H1 (cell line): ENCODE measurements around the gene CACFD1. TPM values are rescaled to one million over a fixed set of nuclear protein-coding genes. Genes with fewer than 3 reads are reported as not detected.

Experiments
- BRCA1 ChIP-seq: IDR thresholded peaks from 2 replicates; pipeline ENCODE4 v1.6.1; 2012; ENCODE audit warnings: low read depth, low read length, improper control_type of control experiment
- KDM4A ChIP-seq: IDR thresholded peaks from one replicate; pipeline ENCODE4 v1.7.1; 2012; ENCODE audit warnings: low read depth, mild to moderate bottlenecking, moderate library complexity, low read length, inconsistent platforms; ENCODE audit not compliant: severe bottlenecking
- NANOG ChIP-seq: IDR thresholded peaks from 2 replicates; pipeline ENCODE4 v1.6.1; 2011; ENCODE audit warnings: low read length, low read depth, mild to moderate bottlenecking, inconsistent platforms; ENCODE audit not compliant: insufficient read depth, poor library complexity, severe bottlenecking
- RBBP5 ChIP-seq: IDR thresholded peaks from 2 replicates; pipeline ENCODE4 v1.7.1; 2012; ENCODE audit warnings: low read depth, mild to moderate bottlenecking, inconsistent platforms, low read length, moderate library complexity, borderline replicate concordance
- polyA plus RNA-seq, 7 experiments: library from polyadenylated mRNA; depleted of rRNA in 3 of 7; stranded (reverse) in 5 of 7; unstranded in 2 of 7; fragments of >200 nt in 5 of 7; fragments of 200-250 nt in 2 of 7; gene quantifications; 1 replicate in 5 of 7; 2 replicates in 1 of 7; 4 replicates in 1 of 7; pipeline versions ENCODE4 v1.2.1 to v1.2.3, GENCODE V29; 2011 to 2013; ENCODE audit warnings: missing spikeins in 2 of 7, mixed read lengths in 2 of 7
- total RNA-seq: library from RNA; stranded (reverse); fragmentation: NEBNext Ultra II Directional; extraction: Animal tissue kit (Norgen Biotek cat#: 25700); gene quantifications from 2 replicates; pipeline ENCODE4 v1.2.1, GENCODE V29; 2021
- TF ChIP-seq, protein P1 (sequence below): fragments of 300-600 bp; sonication (generic); IDR thresholded peaks from 2 replicates; pipeline ENCODE4 v1.7.1; 2012; ENCODE audit warnings: low read length, moderate library complexity, mild to moderate bottlenecking, inconsistent platforms; ENCODE audit not compliant: insufficient replicate concordance
- TF ChIP-seq, protein P2 (sequence below), 3 experiments: IDR thresholded peaks; 1 replicate in 2 of 3; 2 replicates in 1 of 3; pipeline versions ENCODE4 v1.5.1 to v1.6.1; 2011; ENCODE audit warnings: low read length in 3 of 3, mild to moderate bottlenecking in 3 of 3, inconsistent platforms in 2 of 3, low read depth in 1 of 3, moderate library complexity in 1 of 3; ENCODE audit not compliant: insufficient read depth in 1 of 3; ENCODE audit errors: control extremely low read depth in 1 of 3

Gene CACFD1
- total and polyA plus RNA-seq, 2 of the 8 experiments (the other 6 are each of a cell fraction or from before 2014, with no cell fraction given), result 13.4 to 15.5 TPM

DNA sequence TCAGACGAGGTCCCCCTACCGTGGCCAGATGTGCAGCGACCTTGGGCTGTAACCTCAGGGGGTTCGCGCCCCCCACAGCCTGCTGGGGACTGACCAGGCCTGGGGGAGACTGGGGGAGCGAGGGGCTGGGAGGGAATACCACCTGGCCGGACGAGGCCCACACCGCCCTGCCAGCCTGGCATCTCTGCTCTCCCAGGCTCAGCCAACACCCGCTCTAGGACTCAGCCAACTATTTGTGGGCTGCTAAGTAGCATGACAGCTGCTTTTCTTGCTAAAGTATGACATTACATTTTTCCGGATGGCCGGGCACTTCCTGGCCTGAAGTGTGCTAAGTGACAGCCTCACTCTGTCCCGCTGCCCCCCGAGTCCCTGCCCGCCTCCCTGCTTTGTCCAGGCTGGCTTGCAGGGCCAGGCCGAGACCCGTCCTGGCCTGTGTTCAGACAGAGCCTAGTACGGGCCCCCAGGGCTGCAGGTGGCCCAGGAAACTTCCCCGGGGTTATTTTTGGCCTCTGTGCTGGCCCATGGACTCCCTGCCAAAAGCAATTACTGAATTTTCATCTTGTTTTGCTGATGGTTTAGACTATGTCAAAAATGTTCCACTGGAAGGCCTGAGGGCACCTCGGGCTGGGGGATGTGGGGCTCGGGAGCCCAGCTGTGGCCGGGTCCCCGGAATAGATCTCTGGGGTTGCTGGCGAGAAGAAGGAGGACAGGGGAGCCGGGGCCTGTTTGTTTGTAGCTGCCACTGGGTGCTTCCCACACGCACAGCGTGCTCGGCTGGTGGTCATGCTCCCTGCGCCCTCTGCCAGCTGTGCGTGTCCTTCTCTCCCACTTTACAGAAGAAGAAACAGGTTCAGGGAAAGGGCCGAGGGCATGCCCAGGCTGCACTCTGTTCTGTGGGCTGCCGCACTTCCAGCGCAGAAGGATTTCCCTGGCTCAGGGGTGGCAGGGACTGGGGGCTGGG, 32.6 kb downstream of the CACFD1 start (continued):
- TF ChIP-seq, protein P1, sequence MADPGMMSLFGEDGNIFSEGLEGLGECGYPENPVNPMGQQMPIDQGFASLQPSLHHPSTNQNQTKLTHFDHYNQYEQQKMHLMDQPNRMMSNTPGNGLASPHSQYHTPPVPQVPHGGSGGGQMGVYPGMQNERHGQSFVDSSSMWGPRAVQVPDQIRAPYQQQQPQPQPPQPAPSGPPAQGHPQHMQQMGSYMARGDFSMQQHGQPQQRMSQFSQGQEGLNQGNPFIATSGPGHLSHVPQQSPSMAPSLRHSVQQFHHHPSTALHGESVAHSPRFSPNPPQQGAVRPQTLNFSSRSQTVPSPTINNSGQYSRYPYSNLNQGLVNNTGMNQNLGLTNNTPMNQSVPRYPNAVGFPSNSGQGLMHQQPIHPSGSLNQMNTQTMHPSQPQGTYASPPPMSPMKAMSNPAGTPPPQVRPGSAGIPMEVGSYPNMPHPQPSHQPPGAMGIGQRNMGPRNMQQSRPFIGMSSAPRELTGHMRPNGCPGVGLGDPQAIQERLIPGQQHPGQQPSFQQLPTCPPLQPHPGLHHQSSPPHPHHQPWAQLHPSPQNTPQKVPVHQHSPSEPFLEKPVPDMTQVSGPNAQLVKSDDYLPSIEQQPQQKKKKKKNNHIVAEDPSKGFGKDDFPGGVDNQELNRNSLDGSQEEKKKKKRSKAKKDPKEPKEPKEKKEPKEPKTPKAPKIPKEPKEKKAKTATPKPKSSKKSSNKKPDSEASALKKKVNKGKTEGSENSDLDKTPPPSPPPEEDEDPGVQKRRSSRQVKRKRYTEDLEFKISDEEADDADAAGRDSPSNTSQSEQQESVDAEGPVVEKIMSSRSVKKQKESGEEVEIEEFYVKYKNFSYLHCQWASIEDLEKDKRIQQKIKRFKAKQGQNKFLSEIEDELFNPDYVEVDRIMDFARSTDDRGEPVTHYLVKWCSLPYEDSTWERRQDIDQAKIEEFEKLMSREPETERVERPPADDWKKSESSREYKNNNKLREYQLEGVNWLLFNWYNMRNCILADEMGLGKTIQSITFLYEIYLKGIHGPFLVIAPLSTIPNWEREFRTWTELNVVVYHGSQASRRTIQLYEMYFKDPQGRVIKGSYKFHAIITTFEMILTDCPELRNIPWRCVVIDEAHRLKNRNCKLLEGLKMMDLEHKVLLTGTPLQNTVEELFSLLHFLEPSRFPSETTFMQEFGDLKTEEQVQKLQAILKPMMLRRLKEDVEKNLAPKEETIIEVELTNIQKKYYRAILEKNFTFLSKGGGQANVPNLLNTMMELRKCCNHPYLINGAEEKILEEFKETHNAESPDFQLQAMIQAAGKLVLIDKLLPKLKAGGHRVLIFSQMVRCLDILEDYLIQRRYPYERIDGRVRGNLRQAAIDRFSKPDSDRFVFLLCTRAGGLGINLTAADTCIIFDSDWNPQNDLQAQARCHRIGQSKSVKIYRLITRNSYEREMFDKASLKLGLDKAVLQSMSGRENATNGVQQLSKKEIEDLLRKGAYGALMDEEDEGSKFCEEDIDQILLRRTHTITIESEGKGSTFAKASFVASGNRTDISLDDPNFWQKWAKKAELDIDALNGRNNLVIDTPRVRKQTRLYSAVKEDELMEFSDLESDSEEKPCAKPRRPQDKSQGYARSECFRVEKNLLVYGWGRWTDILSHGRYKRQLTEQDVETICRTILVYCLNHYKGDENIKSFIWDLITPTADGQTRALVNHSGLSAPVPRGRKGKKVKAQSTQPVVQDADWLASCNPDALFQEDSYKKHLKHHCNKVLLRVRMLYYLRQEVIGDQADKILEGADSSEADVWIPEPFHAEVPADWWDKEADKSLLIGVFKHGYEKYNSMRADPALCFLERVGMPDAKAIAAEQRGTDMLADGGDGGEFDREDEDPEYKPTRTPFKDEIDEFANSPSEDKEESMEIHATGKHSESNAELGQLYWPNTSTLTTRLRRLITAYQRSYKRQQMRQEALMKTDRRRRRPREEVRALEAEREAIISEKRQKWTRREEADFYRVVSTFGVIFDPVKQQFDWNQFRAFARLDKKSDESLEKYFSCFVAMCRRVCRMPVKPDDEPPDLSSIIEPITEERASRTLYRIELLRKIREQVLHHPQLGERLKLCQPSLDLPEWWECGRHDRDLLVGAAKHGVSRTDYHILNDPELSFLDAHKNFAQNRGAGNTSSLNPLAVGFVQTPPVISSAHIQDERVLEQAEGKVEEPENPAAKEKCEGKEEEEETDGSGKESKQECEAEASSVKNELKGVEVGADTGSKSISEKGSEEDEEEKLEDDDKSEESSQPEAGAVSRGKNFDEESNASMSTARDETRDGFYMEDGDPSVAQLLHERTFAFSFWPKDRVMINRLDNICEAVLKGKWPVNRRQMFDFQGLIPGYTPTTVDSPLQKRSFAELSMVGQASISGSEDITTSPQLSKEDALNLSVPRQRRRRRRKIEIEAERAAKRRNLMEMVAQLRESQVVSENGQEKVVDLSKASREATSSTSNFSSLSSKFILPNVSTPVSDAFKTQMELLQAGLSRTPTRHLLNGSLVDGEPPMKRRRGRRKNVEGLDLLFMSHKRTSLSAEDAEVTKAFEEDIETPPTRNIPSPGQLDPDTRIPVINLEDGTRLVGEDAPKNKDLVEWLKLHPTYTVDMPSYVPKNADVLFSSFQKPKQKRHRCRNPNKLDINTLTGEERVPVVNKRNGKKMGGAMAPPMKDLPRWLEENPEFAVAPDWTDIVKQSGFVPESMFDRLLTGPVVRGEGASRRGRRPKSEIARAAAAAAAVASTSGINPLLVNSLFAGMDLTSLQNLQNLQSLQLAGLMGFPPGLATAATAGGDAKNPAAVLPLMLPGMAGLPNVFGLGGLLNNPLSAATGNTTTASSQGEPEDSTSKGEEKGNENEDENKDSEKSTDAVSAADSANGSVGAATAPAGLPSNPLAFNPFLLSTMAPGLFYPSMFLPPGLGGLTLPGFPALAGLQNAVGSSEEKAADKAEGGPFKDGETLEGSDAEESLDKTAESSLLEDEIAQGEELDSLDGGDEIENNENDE, result no peak
- TF ChIP-seq NANOG (no peak), KDM4A (no peak), RBBP5 (no peak), BRCA1 (no peak)
- TF ChIP-seq, protein P2, sequence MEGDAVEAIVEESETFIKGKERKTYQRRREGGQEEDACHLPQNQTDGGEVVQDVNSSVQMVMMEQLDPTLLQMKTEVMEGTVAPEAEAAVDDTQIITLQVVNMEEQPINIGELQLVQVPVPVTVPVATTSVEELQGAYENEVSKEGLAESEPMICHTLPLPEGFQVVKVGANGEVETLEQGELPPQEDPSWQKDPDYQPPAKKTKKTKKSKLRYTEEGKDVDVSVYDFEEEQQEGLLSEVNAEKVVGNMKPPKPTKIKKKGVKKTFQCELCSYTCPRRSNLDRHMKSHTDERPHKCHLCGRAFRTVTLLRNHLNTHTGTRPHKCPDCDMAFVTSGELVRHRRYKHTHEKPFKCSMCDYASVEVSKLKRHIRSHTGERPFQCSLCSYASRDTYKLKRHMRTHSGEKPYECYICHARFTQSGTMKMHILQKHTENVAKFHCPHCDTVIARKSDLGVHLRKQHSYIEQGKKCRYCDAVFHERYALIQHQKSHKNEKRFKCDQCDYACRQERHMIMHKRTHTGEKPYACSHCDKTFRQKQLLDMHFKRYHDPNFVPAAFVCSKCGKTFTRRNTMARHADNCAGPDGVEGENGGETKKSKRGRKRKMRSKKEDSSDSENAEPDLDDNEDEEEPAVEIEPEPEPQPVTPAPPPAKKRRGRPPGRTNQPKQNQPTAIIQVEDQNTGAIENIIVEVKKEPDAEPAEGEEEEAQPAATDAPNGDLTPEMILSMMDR (IDR thresholded peaks at IDR 0.05; ENCODE audit: control extremely low read depth in 1 of 3, insufficient read depth in 1 of 3, low read depth in 1 of 3, low read length in 3 of 3), result no peak
